ENCODE results near the gene MRPL58. TPM values are rescaled to one million over a fixed set of nuclear protein-coding genes. Genes with fewer than 3 reads are reported as not detected.
"Not testable (repeated sequence)": the region's sequence is repeated elsewhere in the genome, so short reads cannot be mapped to it uniquely, and the experiment has no call there.

MRPL58 gene
- total RNA-seq, 1 donor from 2014 or later: 20.9 TPM

DNA sequence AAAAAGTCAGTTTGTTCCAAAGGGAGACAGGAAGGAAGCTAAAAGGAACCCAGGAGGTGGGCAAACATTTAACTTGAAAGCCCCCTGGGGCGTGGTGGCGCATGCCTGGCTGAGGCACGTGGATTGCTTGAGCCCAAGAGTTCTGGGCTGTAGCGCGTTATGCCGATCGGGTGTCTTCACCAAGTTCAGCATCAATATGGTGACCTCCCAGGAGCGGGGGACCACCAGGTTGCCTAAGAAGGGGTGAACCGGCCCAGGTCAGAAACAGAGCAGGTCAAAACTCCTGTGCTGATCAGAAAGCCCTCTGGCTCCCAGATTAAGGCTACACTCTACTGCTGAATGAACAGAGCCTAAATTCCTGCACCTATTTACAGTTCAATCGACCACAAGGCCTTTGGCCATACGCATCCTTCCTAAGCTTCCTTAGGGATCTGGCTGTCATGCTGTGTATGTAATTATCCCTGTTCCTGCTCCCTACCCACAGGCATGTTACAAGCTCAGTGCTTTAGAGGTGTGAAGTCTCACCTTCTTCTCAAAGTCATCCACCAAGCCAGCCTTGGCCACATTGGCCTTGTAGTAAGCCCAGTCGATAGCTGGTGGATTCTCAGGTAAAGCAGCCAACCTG lies 29.3 kb downstream of the MRPL58 start:
- H3K36me3 ChIP-seq (ENCODE audit: control insufficient read depth in 3 of 3, insufficient read depth in 3 of 3, low read length in 3 of 3): peaks cover 32 to 44% (median 36%) of the 10 kb centered on the region in 3 donors

DNA sequence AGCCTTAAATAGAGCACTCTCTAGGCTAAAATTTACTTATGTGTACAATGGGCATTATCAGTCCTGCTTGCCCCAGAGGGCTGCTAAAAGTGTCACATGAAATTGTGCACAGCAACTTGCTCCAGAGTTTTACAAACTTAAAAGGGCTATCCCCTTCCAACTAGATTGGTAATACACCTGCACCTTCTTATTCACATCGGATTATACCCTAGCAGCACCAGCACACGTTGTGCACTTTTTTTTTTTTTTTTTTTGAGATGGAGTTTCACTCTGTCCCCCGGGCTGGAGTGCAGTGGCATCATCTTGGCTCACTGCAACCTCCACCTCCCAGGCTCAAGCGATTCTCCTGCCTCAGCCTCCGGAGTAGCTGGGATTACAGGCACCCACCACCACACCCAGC lies 31.3 kb downstream of the MRPL58 start:
- not testable (repeated sequence) for H3K27me3 ChIP-seq (ENCODE audit: control insufficient read depth in 3 of 3, insufficient read depth in 3 of 3, low read length in 3 of 3); H3K9me3 ChIP-seq (ENCODE audit: control insufficient read depth in 3 of 3, low read length in 3 of 3); H3K27ac ChIP-seq (ENCODE audit: low read depth, low read length); H3K4me3 ChIP-seq (ENCODE audit: low read length in 3 of 3); H3K9ac ChIP-seq (ENCODE audit: low read depth in 1 of 3, low read length in 3 of 3)
- Histone ChIP-seq H3K4me1 (ENCODE audit: control insufficient read depth in 3 of 3, insufficient read depth in 3 of 3, low read length in 3 of 3) (peaks cover 16 to 18% (median 17%) of the 10 kb centered on the region in 3 donors), H3K36me3 (ENCODE audit: control insufficient read depth in 3 of 3, insufficient read depth in 3 of 3, low read length in 3 of 3) (peaks cover 26 to 36% (median 30%) of the 10 kb centered on the region in 3 donors)

More for the DNA sequence above, 29.3 kb downstream of the MRPL58 start:
- no peak overlapping the region for H3K9ac ChIP-seq (ENCODE audit: low read depth in 1 of 3, low read length in 3 of 3)
- H3K4me3 ChIP-seq (ENCODE audit: low read length in 3 of 3): no peak overlapping the region
- H3K27ac ChIP-seq (ENCODE audit: low read depth, low read length): no peak overlapping the region
- no peaks in the 10 kb centered on the region for H3K9me3 ChIP-seq (ENCODE audit: control insufficient read depth in 3 of 3, low read length in 3 of 3)
- H3K27me3 ChIP-seq (ENCODE audit: control insufficient read depth in 3 of 3, insufficient read depth in 3 of 3, low read length in 3 of 3): no peaks in the 10 kb centered on the region
- H3K4me1 ChIP-seq (ENCODE audit: control insufficient read depth in 3 of 3, insufficient read depth in 3 of 3, low read length in 3 of 3): peaks cover 3 to 6% (median 4%) of the 10 kb centered on the region in 3 donors

DNA sequence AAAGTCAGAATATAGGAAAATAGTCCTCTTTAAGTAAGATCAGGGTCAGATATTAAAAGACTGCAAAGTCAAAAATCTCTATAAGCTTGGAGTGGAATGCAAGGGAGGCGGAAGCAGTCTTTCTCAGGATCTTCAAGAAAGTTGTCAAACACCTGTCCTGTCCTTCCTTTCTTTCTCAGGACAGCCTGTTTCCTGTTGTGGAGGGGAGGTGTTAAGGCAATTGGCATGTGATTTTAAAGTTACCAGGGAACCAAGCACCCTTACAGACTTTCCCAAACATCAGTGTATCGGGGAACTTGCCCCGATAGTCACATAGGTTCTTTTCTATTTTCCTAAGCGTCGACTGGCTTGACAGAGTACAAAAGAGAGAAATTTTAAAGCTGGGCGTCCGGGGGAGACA lies 32.2 kb downstream of the MRPL58 start:
- Histone ChIP-seq H3K27me3 (ENCODE audit: control insufficient read depth in 3 of 3, insufficient read depth in 3 of 3, low read length in 3 of 3) (no peaks in the 10 kb centered on the region), H3K4me3 (ENCODE audit: low read length in 3 of 3) (no peak overlapping the region), H3K9me3 (ENCODE audit: control insufficient read depth in 3 of 3, low read length in 3 of 3) (no peaks in the 10 kb centered on the region), H3K36me3 (ENCODE audit: control insufficient read depth in 3 of 3, insufficient read depth in 3 of 3, low read length in 3 of 3) (peaks cover 17 to 27% (median 23%) of the 10 kb centered on the region in 3 donors), H3K27ac (ENCODE audit: low read depth, low read length) (no peak overlapping the region), H3K4me1 (ENCODE audit: control insufficient read depth in 3 of 3, insufficient read depth in 3 of 3, low read length in 3 of 3) (peaks cover 20 to 25% (median 23%) of the 10 kb centered on the region in 3 donors), H3K9ac (ENCODE audit: low read depth in 1 of 3, low read length in 3 of 3) (no peak overlapping the region)

DNA sequence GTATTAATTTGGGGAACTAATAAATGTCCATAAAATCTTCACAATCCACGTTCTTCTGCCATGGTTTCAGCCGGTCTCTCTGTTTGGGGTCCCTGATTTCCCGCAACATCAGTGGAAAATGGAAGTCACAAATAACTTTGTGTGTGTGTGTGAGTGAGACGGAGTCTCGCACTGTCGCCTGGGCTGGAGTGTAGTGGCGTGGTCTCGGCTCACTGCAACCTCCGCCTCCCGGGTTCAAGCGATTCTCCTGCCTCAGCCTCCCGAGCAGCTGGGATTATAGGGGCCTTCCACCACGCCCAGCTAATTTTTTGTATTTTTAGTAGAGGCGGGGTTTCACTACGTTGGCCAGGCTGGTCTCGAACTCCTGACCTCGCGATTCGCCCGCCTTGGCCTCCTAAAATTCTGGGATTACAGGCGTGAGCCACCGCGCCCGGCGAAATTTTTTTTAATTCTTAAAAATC lies 33.5 kb downstream of the MRPL58 start:
- H3K27ac ChIP-seq (ENCODE audit: low read depth, low read length): peak overlapping the region; percentile 88
- not testable (repeated sequence) for H3K27me3 ChIP-seq (ENCODE audit: control insufficient read depth in 3 of 3, insufficient read depth in 3 of 3, low read length in 3 of 3); H3K9me3 ChIP-seq (ENCODE audit: control insufficient read depth in 3 of 3, low read length in 3 of 3)
- H3K4me1 ChIP-seq (ENCODE audit: control insufficient read depth in 3 of 3, insufficient read depth in 3 of 3, low read length in 3 of 3): peaks cover 20 to 25% (median 23%) of the 10 kb centered on the region in 3 donors
- H3K4me3 ChIP-seq (ENCODE audit: low read length in 3 of 3): peak overlapping the region; percentile 83 to 99 (median 93)
- H3K36me3 ChIP-seq (ENCODE audit: control insufficient read depth in 3 of 3, insufficient read depth in 3 of 3, low read length in 3 of 3): peaks cover 9 to 19% (median 13%) of the 10 kb centered on the region in 3 donors
- H3K9ac ChIP-seq (ENCODE audit: low read depth in 1 of 3, low read length in 3 of 3): peak overlapping the region; percentile 82 to 100 (median 99)

DNA sequence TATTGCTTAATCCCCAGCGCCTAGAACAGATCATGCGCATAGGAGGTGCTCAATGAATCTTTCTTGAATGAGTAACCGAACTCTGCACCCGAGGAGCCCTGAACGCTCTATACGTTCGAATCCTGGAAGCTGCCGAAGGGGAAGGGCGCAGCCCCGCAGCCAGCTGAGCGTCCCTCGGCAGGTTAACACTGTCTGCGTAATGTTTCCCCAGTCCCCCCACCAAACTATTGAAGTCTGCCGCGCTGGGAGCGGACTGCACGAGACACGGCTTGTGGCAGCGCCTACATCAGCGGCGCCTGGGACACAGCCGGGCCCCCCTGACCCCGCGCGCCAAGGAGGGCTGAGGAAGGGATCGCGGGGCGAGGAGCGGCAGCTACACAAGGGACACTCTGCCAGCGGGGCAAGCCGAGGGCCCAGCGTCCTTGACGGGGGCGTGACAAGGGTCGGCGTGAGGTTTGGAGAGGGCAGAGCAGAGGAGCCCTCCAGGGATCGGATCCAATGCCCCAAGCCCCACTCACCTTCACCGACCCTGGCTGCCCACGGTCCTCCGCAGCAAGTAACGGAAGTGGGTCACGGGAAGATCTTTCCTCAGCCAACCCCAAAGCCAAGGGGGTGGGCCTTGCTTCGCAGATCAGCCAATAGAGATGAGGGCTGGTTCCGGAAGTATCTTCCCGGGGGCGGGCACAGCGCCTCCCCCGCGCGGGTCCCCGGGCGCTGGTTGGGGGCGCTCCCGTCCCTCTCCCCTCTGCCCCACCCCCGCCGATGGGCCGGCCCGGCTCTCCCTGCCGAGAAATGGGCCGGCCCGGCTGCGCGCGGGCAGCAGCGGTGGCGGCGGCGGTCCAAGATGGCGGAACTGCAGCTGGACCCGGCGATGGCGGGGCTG lies 34.2 kb downstream of the MRPL58 start, which contains the start of the genes ATP5PD and KCTD2:
TSS of gene ATP5PD (minus strand) at position 563 of the 883 bp plus-strand sequence. CDS start 4,319 bp downstream, outside the sequence.
TSS of gene KCTD2 (plus strand) at position 819 of the 883 bp plus-strand sequence. CDS start at position 845, 26 bp downstream.
- Histone ChIP-seq H3K27me3 (ENCODE audit: control insufficient read depth in 3 of 3, insufficient read depth in 3 of 3, low read length in 3 of 3) (no peaks in the 10 kb centered on the region), H3K4me1 (ENCODE audit: control insufficient read depth in 3 of 3, insufficient read depth in 3 of 3, low read length in 3 of 3) (peaks cover 20 to 25% (median 23%) of the 10 kb centered on the region in 3 donors), H3K9ac (ENCODE audit: low read depth in 1 of 3, low read length in 3 of 3) (peak within 1 kb of the TSS; percentile 82 to 100 (median 99))

DNA sequence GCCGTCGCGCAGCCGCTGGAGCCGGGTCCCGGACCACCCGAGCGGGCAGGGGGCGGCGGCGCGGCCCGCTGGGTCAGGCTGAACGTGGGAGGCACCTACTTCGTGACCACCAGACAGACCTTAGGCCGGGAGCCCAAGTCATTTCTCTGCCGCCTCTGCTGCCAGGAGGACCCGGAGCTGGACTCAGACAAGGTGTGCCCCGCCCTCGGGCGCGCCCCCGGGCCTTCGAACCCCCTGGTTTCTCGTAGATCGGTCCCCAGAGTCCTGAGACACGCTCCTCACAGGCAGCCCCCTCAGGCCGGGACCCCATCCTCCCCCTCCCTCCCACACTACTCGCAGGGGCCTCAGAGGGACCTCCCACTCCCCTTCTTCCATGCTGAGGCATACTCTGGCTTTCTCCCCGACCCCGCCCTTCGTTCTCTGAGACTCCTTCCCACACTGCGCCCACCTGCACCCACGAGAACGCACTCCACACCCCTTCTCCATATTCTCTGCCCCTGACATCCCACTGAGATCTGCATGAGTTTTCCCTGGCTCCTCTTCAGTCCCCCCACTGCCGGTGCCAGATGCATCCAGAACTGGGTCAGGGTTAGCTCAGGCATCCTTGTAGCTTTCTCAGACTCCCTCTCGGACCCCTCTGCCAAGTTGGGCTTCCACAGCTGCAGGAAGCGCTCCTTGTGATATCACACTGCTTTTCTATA lies 35.1 kb downstream of the MRPL58 start:
- no peaks in the 10 kb centered on the region for H3K27me3 ChIP-seq (ENCODE audit: control insufficient read depth in 3 of 3, insufficient read depth in 3 of 3, low read length in 3 of 3)
- H3K9ac ChIP-seq (ENCODE audit: low read depth in 1 of 3, low read length in 3 of 3): peak overlapping the region; percentile 77 to 92 (median 89)
- peak overlapping the region; percentile 55 for H3K27ac ChIP-seq (ENCODE audit: low read depth, low read length)
- H3K4me3 ChIP-seq (ENCODE audit: low read length in 3 of 3): peak overlapping the region; percentile 82 to 89 (median 88)
- no peaks in the 10 kb centered on the region for H3K9me3 ChIP-seq (ENCODE audit: control insufficient read depth in 3 of 3, low read length in 3 of 3)
- peaks cover 20 to 25% (median 23%) of the 10 kb centered on the region in 3 donors for H3K4me1 ChIP-seq (ENCODE audit: control insufficient read depth in 3 of 3, insufficient read depth in 3 of 3, low read length in 3 of 3)
- peaks cover 5 to 10% (median 6%) of the 10 kb centered on the region in 3 donors for H3K36me3 ChIP-seq (ENCODE audit: control insufficient read depth in 3 of 3, insufficient read depth in 3 of 3, low read length in 3 of 3)

More for the DNA sequence above, 34.2 kb downstream of the MRPL58 start, which contains the start of the genes ATP5PD and KCTD2:
- no peaks in the 10 kb centered on the region for H3K9me3 ChIP-seq (ENCODE audit: control insufficient read depth in 3 of 3, low read length in 3 of 3)
- H3K4me3 ChIP-seq (ENCODE audit: low read length in 3 of 3): peak within 1 kb of the TSS; percentile 89 to 99 (median 93)
- peak within 1 kb of the TSS; percentile 88 for H3K27ac ChIP-seq (ENCODE audit: low read depth, low read length)
- peaks cover 5 to 12% (median 10%) of the 10 kb centered on the region in 3 donors for H3K36me3 ChIP-seq (ENCODE audit: control insufficient read depth in 3 of 3, insufficient read depth in 3 of 3, low read length in 3 of 3)

DNA sequence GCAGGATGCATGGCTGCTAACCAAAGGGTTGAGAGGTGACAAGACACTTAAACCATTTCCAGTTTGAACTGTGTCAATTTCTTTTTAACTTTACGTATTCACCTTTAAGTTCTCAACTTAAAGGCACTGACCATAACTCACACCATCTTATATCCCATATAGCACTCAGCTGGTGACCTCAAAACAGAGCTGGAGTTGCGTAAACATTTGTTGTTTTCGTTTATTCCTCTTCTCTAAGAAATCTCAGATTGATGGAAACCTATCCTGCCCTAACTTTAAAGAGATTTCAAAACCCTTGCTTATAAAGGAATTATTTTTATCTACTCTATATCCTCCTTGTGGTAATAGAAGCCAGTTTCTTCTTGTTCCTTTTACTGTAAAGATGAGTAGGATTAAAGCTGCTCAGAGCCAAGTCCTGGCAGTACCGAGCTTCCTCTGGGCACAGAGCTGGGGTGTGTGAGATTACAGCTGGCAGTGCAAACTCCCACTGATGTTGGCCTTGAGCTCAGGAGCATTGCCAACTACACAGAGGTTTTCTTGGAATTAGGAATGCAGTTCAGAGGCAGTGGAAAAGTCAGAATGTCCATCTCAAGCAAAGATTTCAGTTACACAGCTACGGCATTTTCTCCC lies 35.9 kb downstream of the MRPL58 start:
- H3K4me1 ChIP-seq (ENCODE audit: control insufficient read depth in 3 of 3, insufficient read depth in 3 of 3, low read length in 3 of 3): peaks cover 20 to 25% (median 23%) of the 10 kb centered on the region in 3 donors
- H3K27ac ChIP-seq (ENCODE audit: low read depth, low read length): peak overlapping the region; percentile 55
- H3K4me3 ChIP-seq (ENCODE audit: low read length in 3 of 3): peak overlapping the region; percentile 25 to 89 (median 82)
- no peaks in the 10 kb centered on the region for H3K9me3 ChIP-seq (ENCODE audit: control insufficient read depth in 3 of 3, low read length in 3 of 3)
- H3K9ac ChIP-seq (ENCODE audit: low read depth in 1 of 3, low read length in 3 of 3): peak overlapping the region; percentile 77 to 92 (median 89)
- peaks cover 9 to 17% (median 13%) of the 10 kb centered on the region in 3 donors for H3K36me3 ChIP-seq (ENCODE audit: control insufficient read depth in 3 of 3, insufficient read depth in 3 of 3, low read length in 3 of 3)
- H3K27me3 ChIP-seq (ENCODE audit: control insufficient read depth in 3 of 3, insufficient read depth in 3 of 3, low read length in 3 of 3): no peaks in the 10 kb centered on the region

DNA sequence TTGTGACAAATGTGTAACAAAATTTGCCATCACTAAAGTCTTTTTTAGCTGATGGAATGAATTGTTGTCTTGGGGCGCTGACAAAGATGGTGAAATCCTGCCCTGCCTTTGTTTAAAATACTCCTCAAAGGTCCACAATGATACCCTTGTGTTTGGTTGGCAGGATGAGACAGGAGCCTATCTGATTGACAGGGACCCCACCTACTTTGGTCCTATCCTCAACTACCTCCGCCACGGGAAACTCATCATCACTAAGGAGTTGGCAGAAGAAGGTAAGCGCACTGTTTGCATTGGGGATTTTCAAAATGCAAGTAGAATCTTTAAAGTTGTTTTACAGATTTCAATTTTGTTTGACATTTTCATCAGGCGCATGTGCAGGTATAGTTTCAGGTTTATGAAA lies 36.6 kb downstream of the MRPL58 start:
- H3K4me1 ChIP-seq (ENCODE audit: control insufficient read depth in 3 of 3, insufficient read depth in 3 of 3, low read length in 3 of 3): peaks cover 20 to 25% (median 23%) of the 10 kb centered on the region in 3 donors
- H3K9me3 ChIP-seq (ENCODE audit: control insufficient read depth in 3 of 3, low read length in 3 of 3): no peaks in the 10 kb centered on the region
- peaks cover 15 to 22% (median 18%) of the 10 kb centered on the region in 3 donors for H3K36me3 ChIP-seq (ENCODE audit: control insufficient read depth in 3 of 3, insufficient read depth in 3 of 3, low read length in 3 of 3)
- no peaks in the 10 kb centered on the region for H3K27me3 ChIP-seq (ENCODE audit: control insufficient read depth in 3 of 3, insufficient read depth in 3 of 3, low read length in 3 of 3)
- H3K4me3 ChIP-seq (ENCODE audit: low read length in 3 of 3): peak overlapping the region in 1 of 3 donors; percentile 10
- no peak overlapping the region for H3K27ac ChIP-seq (ENCODE audit: low read depth, low read length)
- no peak overlapping the region for H3K9ac ChIP-seq (ENCODE audit: low read depth in 1 of 3, low read length in 3 of 3)

DNA sequence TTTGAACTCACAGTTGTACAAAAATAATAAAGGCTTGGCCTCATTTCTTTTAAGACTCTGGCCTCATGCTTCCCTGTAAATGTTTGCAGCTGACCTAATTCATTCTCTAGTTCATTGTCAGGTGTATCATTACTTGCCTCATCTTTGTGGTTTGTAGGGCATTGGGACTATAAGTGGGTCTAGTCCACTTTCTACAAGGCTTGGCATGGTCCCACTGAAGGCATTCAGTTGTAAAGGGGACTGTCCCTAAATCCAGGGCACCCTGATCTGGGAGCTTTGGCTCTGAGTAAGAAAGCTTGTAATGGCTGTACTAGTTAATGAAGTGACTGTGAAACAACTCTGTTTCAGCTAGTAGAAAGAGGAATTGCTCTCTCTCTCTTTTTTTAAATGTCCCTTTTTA lies 37.2 kb downstream of the MRPL58 start:
- H3K27ac ChIP-seq (ENCODE audit: low read depth, low read length): no peak overlapping the region
- H3K36me3 ChIP-seq (ENCODE audit: control insufficient read depth in 3 of 3, insufficient read depth in 3 of 3, low read length in 3 of 3): peaks cover 19 to 25% (median 20%) of the 10 kb centered on the region in 3 donors
- no peak overlapping the region for H3K9ac ChIP-seq (ENCODE audit: low read depth in 1 of 3, low read length in 3 of 3)
- H3K27me3 ChIP-seq (ENCODE audit: control insufficient read depth in 3 of 3, insufficient read depth in 3 of 3, low read length in 3 of 3): no peaks in the 10 kb centered on the region
- H3K9me3 ChIP-seq (ENCODE audit: control insufficient read depth in 3 of 3, low read length in 3 of 3): no peaks in the 10 kb centered on the region
- H3K4me1 ChIP-seq (ENCODE audit: control insufficient read depth in 3 of 3, insufficient read depth in 3 of 3, low read length in 3 of 3): peaks cover 20 to 25% (median 22%) of the 10 kb centered on the region in 3 donors
- H3K4me3 ChIP-seq (ENCODE audit: low read length in 3 of 3): no peak overlapping the region

Data from skeletal muscle tissue (tissue), 4 donors.